Mesenteric fat pad (tissue), 1 donor: ENCODE measurements around the gene FKBP15. TPM values are rescaled to one million over a fixed set of nuclear protein-coding genes. Genes with fewer than 3 reads are reported as not detected.

Experiments
- total RNA-seq: library from RNA; stranded (reverse); fragmentation: NEBNext Ultra II Directional; extraction: Animal tissue kit (Norgen Biotek cat#: 25700); gene quantifications from one replicate; pipeline ENCODE4 v1.2.1, GENCODE V29; 2021
- donor health status: DM: yes; HTN: yes; CAD: no.

FKBP15 gene
- total RNA-seq, 1 donor from 2014 or later: 37.3 TPM

Other genes with a start within 250 kb of the FKBP15 start
- gene ZNF883, start 209.1 kb downstream of the FKBP15 start, total RNA-seq: 2.5 TPM
- 2.0 TPM for gene ZFP37, start 164.6 kb downstream of the FKBP15 start, total RNA-seq
- 62.4 TPM for gene SLC31A2, start 70.3 kb downstream of the FKBP15 start, total RNA-seq
- gene SLC31A1, start 267 bp upstream of the FKBP15 start, total RNA-seq: 34.6 TPM
- 32.7 TPM for gene CDC26, start 54.3 kb upstream of the FKBP15 start, total RNA-seq
- gene PRPF4, start 54.4 kb upstream of the FKBP15 start, total RNA-seq: 18.3 TPM
- gene RNF183, start 82.1 kb upstream of the FKBP15 start, total RNA-seq: not detected
- 4.9 TPM for gene WDR31, start 119.0 kb upstream of the FKBP15 start, total RNA-seq
- gene BSPRY, start 128.3 kb upstream of the FKBP15 start, total RNA-seq: 0.19 TPM
- gene HDHD3, start 155.7 kb upstream of the FKBP15 start, total RNA-seq: 15.4 TPM
- gene ALAD, start 180.0 kb upstream of the FKBP15 start, total RNA-seq: 52.8 TPM
- 26.4 TPM for gene POLE3, start 189.4 kb upstream of the FKBP15 start, total RNA-seq
- gene C9orf43, start 189.5 kb upstream of the FKBP15 start, total RNA-seq: 0.45 TPM
- gene RGS3, start 242.4 kb upstream of the FKBP15 start, total RNA-seq: 116 TPM